DMS 273 (cell line): ENCODE results near the gene WNK1.
"Not testable (repeated sequence)": the region's sequence is repeated elsewhere in the genome, so short reads cannot be mapped to it uniquely, and the experiment has no call there.

Source experiments
- DNase-seq: peaks from one replicate; lab custom pipeline; 2025; ENCODE audit not compliant: unreplicated experiment; lab: John Stamatoyannopoulos, UW

Gene WNK1

DNA sequence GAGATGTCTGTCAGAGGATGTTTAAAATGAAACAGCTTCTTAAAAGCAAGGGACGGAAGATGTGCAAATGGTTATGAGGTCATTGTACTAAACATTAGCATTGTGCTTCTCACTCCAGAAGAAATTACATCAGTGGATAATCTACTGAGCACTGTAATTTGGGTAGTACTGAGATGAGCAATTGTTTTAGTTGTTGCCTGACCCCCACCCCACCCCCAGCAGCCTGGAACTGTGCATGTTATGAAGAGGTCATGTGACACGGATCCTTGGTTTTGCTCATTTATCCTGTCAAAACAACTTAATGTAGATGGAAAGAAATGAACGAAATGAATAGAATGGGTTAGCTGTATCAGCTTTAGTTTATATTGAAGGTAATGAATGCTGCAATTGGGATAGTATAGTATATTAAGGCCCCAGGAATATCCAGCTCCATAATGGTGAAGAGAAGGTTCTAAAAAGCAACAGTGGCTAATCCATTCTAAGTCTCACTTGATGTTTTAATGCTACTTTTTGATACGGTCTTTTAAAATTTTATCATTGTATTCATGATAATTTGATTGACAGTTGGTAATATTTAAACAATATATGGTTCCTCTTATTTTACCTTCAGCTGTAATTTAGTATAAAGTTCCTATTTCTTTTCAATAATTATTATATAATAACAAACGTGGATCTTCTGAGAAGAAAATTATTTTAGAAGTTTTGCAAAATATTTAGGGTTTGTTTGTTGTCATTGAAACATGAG, 58.5 kb downstream of the WNK1 start:
- DNase-seq, result no peak

DNA sequence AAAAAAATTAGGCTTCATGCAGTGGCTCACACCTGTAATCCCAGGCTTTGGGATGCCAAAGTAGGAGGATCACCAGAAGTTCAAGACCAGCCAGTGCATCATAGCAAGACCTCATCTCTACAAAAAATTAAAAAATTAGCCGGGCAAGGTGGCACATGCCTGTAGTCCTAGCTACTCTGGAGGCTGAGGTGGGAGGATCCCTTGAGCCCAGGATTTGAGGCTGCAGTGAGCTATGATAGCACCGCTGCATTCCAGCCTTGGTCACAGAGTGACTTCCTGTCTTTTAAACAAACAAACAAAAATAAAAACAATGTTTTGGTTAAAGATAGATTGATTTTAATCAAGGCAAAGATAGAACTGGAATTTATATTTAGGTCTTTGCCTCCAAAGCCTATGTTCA, 60.6 kb downstream of the WNK1 start:
- no peak for DNase-seq

DNA sequence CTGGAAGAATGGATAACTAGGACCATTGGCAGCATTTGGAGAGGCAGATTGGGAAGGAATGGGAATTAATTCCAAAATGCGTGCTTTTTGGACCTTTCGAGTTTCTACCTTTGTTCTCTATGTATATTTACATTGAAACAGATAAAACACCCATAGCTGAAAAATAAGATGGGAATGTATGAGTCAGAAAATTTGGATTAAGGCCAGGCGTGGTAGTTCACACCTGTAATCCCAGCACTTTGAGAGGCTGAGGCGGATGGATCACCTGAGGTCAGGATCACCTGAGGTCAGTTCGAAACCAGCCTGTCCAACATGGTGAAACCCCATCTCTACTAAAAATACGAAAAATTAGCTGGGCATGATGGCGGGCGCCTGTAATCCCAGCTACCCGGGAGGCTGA, 65.1 kb downstream of the WNK1 start:
- not testable (repeated sequence) for DNase-seq

DNA sequence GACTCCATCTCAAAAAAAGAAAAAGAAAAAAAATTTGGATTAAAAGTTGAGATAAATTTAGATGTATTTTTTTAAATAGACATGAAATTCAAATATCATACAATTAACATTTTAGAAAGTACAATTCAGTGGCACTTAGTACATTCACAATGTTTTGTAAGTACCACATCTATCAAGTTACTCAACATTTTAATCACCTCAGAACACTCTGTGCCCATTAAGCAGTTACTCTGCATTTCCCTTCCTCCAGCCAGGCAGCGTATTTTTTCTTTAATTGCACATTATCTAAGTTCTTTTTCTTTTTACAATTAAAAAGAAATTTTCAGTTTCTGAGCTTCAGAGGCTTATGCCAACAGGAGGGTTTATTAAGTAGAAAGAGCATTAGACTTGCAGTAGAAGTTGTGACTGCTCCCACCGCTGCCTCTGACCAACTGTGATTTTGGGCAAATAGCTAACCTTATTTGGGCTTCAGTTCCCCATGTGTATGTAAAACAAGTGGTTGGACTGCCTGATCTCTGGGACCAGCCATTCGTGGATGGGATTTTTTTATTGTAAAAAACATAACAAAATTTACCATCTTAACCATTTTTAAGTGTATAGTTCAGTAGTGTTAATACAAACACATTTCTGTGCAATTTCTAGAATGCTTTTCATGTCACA, 65.7 kb downstream of the WNK1 start:
- no peak for DNase-seq

DNA sequence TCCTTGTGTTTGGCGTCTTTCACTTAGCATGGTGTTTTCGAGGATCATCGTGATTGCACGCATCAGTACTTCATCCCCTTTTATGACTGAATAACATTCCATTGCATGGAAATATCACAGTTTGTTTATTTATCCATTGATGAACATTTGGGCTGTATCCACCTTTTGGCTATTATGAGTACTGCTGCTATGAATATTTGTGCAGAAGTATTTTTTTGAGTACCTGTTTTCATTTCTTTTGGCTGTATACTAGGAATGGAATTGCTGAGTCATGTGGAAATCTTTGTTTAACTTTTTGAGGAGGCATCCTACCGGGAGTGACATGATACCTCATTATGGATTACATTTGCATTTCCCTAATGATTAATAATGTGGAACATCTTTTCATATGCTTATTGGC, 66.4 kb downstream of the WNK1 start:
- no peak for DNase-seq

DNA sequence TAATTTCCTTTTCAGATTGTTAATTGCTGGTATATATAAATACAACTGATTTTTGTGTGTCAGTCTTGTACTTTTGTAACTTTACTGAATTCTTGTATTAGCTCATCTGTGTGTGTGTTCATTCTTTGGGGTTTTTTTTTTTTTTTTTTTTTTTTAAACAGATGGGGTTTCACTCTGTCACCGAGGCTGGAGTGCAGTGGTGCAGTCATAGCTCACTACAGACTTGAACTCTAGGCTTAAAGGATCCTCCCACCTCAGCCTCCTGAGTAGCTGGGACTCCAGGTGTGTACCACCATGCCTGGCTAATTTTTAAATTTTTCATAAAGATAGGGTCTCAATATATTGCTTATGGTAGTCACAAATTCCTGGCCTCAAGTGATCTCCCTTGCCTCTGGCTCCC, 68.0 kb downstream of the WNK1 start:
- no peak for DNase-seq

DNA sequence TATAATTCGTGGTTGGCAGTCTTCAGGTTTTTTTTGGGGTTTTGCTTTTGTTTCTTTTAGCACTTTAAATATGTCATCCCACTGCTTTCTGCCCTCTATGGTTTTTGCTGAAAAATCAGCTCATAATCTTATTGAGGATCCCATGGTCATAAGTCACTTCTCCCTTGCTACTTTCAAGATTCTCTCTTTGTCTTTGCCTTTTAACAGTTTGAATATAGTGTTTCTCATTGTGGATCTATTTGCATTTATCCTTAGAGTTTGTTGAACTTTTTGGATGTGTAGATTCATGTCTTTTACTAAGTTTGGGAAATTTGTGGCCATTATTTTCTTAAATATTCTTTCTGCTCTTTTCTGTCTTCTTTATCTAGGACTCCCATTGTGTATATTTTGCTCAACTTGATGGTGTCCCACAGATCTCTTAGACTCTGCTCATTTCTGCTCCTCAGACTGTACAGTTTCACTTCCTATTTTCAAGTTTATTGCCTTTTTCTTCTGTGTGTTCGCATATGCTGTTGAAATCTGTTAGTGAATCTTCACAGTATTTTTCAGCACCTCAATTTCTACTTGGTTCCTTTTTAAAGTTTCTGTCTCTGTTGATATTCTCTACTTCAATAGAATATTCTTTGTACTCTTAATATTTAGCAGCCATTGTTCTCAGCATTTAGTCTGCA, 70.8 kb downstream of the WNK1 start:
- DNase-seq, result no peak

DNA sequence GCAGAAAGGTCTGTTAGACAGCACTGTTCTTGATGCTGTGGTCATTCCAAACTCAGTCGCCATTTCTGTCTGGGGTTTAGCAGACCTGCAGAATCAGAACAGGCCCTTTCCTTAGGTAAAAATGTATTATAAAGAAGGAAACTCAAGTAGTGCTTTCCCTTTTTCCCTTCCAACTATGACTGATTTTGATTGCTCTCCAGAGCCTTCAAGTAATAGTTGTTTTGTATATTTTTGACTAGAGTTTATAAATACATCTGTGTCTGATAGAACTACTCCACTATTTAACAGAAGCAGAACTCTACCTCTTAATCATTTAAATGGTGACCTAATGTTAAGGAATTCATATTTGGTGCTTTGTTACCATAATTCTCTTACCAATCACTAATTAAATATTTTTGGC, 74.0 kb downstream of the WNK1 start:
- DNase-seq, result no peak

DNA sequence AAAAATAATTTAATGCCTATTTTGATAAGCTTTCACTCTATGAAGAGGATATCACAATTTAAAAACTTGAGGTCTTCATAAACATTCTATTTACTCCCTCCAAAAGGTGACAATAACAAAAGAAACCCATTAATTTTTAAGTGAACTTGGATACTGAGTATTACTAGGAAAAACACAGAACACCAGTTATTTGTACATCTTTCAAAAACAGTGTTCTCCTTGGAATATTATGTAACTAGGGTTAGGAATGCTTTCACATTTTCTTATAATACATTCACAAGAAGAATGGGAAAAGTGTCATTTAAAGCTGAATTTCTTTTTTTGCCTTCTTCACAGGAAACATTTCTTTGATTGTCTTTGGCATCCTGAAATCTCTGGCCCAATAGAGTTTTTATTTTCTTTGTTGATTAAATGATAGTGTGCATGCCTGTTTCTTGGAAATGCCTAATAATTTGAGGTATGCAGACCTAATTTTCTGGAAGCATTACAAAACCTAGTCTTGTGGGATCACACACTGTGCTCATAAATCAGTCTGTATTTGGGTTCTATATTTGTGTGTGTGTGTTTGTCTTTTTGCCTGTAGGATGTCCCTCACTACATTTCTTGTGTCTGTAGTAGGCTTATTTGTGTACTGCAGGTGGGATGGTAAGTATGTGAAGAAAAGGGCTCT, 76.5 kb downstream of the WNK1 start:
- no peak for DNase-seq

DNA sequence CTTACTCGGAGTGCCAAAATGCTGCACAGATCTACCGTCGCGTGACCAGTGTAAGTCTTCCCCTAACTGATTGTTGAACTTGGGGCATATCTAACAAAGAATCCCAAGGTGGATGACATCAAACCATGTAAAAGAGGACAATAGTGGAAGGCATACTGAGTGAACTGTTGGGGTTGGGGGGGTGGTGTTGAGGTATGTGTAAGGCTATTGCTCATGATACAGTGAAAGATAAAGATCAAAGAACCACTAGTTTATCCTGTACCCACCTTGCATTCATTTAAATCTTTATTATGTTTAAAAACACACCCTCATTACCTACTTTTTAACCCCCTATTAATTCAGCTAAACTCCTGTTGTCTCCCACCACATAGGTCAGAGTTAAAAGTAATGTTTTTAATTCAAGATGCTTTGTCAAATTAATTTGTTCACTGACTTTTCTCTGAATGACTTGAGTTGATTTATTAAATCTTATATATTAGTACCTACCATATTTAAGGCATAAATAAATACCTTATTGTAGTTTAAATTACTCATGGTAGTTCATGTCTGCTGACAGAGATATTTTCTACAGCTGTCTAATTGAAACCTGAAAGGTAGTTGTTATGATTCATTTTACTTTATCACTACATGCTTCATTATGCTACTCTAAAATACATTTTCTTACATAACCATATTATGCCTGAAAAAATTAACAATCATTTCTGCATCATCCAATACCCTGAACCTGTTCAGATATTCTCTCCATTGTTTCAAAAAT, 77.9 kb downstream of the WNK1 start:
- no peak for DNase-seq

DNA sequence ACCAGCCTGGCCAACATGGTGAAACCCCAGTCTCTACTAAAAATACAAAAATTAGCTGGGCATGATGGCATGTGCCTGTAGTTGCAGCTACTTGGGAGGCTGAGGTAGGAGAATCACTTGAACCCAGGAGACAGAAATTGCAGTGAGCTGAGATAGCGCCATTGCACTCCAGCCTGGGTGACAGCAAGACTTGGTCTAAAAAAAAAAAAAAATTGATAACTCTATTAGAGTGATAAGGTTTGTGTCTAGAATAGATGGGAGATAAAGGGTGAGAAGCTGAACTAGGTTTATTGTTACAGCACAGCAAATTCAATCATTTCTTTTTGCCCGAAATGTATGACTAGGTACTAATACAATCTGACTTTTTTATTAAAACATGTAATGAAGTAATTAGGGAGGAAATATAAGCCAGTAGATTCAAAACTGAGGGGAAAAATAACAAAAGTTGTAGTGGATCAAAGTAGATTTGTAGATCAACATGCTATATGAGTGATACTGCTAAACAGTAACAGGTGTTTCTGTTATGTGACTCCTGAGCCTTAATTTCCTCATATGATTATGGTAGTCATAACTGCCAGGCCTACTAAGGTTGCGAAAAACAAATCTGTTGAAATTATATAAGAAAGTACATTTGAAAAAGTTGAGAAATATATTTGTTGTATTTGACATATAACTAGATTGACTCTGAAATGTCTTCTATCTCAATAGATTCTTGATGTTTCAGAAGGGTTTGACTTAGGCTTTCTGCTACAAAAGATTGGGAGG, 83.6 kb downstream of the WNK1 start:
- no peak for DNase-seq

DNA sequence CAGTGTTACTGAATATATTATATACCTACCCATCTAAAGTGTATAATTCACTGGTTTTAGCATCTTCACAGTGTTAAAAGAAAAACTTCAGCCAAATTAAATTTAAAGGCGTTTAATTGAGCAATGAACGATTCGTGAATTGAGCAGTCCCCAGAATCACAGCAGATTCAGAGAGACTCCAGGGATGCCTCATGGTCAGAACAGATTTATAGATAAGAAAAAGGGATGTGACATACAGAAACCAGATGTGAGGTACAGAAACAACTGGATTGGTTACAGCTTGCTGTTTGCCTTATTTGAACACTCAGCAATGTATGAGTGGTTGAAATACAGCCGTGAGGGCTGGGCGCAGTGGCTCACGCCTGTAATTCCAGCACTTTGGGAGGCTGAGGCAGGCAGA, 84.6 kb downstream of the WNK1 start:
- no peak for DNase-seq

DNA sequence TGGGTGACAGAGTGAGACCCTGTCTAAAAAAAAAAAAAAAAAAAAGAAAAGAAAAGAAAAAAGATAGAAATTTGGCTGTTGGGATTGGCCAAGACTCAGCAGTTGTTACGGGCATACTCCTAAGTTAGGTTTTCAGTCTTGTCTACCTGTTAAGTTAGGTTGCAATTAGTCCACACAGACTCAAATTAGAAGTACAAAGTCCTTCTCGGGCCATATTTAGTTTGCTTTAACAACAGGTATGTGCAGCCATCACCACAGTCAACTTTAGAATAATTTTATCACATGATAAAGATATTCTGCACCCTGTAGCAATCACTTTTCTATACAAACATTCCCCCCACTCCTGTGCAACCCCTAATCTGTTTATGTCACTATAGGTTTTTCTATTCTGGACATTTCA, 85.2 kb downstream of the WNK1 start:
- DNase-seq, result no peak

DNA sequence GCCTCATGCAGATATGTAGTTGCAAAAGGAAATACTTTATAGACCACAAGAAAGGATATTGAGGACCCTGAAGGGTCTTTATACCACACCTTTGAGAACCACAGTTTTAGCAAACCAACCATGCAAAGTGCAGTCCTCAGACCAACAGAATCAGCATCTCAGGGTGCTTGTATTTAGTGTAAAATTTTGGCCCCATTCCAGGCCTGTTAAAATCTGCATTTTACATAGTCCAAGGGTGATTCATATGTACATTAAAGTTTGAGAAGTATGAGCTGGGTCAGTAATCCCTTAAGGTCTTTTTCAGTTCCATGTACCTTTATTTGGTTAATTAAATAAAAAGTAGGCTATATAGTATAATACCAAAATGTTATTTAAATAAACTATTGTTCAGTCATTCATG, 91.2 kb downstream of the WNK1 start:
- DNase-seq, result no peak

DNA sequence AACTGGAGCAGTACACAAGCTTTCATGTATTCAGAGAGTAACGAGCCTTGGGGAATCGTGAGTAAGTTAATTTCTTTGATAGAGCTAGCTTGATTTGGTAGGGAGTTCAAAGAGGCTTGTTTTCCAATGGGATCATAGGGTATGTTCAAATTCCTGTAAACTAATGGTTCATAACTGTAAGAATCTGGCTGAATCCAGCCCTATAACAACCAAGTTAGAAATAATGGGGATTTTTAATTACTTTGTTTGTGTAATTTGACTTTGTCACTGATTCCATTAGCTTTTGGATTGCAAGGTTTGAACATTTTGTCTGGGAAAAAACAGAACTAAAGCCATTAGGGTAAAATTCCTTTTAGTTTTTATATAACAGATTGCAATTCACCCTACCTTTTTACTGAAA, 94.0 kb downstream of the WNK1 start:
- no peak for DNase-seq

DNA sequence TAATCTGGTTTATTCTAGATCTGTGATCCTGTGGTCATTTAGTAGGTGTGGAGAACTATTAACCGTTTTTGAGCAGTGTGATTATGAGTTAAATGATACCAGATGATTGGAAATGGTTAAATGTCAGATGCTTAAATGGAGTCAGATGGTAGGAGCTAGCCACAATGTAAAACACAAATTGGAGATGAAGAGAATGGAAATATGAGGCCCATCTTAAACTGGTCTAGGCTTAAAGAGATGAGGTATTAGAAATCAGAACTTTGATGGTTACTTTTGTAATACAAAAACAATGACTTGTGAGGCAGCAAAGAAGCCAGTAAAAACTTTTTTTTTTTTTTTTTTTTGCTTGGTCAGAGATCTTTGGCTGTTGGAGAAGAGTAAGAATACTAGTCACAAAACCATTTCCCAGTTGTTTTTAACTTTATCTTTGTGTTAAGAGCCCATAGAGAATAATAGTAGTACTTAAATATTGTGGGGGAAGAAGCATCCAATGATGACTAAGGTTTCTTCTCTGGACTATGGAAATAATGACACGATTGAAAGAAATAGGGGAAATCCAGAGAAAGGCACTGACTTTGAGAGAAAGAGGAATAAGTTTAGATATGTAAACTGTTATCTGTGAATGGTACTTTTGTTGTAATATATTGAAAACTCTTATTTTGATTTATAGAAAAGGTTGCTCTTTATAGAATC, 95.9 kb downstream of the WNK1 start:
- no peak for DNase-seq

DNA sequence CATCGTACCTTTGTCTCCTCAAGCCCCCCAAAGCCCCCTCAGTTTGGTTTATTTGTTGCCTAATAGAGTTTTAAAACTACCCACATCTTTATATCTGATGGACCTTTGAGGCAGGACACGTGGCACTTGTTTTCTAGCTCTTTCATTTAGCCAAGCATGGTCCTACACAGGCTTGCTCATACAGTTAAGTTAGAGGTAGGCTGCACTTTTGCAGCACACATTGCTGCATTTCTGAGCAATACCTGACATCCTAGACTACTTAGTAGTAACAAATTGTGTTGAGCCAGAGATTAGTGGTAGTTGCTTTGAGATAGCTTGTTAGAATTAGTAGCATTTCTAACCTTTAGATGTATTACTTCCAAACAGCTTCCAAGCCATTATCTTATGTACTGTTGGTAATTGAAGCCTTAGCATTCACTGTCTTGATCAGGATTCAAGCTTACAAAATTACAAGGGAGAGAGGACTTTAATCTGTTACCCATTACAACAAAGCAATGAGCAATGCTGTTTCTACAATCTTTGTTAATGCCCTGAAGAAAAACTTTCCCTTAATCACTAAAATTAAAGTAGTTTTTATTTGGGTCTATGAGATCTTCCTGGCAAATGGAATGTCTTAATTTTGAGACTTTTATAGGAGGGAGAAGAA, 96.6 kb downstream of the WNK1 start:
- no peak for DNase-seq

DNA sequence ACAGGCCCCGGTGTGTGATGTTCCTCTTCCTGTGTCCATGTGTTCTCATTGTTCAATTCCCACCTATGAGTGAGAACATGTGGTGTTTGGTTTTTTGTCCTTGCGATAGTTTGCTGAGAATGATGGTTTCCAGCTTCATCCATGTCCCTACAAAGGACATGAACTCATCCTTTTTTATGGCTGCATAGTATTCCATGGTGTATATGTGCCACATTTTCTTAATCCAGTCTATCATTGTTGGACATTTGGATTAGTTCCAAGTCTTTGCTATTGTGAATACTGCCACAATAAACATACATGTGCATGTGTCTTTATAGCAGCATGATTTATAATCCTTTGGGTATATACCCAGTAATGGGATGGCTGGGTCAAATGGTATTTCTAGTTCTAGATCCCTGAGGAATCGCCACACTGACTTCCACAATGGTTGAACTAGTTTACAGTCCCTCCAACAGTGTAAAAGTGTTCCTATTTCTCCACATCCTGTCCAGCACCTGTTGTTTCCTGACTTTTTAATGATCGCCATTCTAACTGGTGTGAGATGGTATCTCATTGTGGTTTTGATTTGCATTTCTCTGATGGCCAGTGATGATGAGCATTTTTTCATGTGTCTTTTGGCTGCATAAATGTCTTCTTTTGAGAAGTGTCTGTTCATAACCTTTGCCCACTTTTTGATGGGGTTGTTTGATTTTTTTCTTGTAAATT, 97.5 kb downstream of the WNK1 start:
- DNase-seq, result not testable (repeated sequence)

DNA sequence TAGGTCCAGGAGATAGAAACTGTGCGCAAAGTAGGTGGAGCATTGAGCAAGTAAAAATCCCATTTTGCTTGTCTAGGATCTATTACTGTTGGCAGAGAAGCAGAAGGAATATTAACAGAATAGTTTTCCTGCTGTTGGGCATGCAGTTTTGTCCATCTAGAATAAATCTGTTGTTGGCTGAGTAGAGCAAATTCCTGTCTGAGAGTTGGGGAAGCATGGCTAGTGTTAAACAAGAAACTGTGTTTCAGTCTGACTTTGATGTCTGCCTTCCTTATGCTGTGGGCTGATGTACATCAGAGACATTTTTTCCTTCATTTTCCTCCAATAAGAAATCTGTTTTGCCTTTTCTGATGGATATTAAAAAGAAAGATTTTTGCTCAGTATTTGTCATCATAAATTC, 99.0 kb downstream of the WNK1 start:
- DNase-seq, result no peak
